Umbilical cord (tissue), 2 donors: ENCODE measurements around the gene MMP23B. TPM values are rescaled to one million over a fixed set of nuclear protein-coding genes. Genes with fewer than 3 reads are reported as not detected.
A peak's percentile ranks its signal among the peaks of the same experiment; 100 is the strongest.
"Not testable (repeated sequence)": the region's sequence is repeated elsewhere in the genome, so short reads cannot be mapped to it uniquely, and the experiment has no call there.

ENCODE experiments used
- DNase-seq: peaks from one replicate; pipeline ENCODE4 v3.0.0-alpha.2; 2015; ENCODE audit warnings: low spot score
- total RNA-seq: library from RNA; depleted of rRNA; stranded (reverse); fragments of >200 nt; gene quantifications from one replicate; pipeline ENCODE4 v1.2.3, GENCODE V29; 2014; ENCODE audit warnings: low replicate concordance; ENCODE audit not compliant: insufficient read depth

MMP23B gene
- total RNA-seq, 1 donor from 2014 or later = 249 TPM

GRCh38 chr1:1630191-1630964 is 1.6 kb upstream of the MMP23B start:
- DNase-seq = peak; percentile 92

GRCh38 chr1:1630965-1631781 is 800 bp upstream of the MMP23B start:
- peak; percentile 81 for DNase-seq

- not testable (repeated sequence) for DNase-seq
These were observed 1.4 kb downstream of the MMP23B start for GRCh38 chr1:1633409-1633808.

GRCh38 chr1:1634613-1635012 is 2.6 kb downstream of the MMP23B start:
- not testable (repeated sequence) for DNase-seq

GRCh38 chr1:1636621-1637478 is 4.9 kb downstream of the MMP23B start:
- not testable (repeated sequence) for DNase-seq

- not testable (repeated sequence) for DNase-seq
These were observed 5.5 kb downstream of the MMP23B start for GRCh38 chr1:1637479-1637875.

- DNase-seq = not testable (repeated sequence)
These were observed 6.6 kb downstream of the MMP23B start for GRCh38 chr1:1638528-1638927.

- DNase-seq = not testable (repeated sequence)
These were observed 7.4 kb downstream of the MMP23B start for GRCh38 chr1:1639368-1639767.

GRCh38 chr1:1640081-1640480 is 8.1 kb downstream of the MMP23B start:
- DNase-seq = not testable (repeated sequence)

GRCh38 chr1:1640711-1641461 is 8.9 kb downstream of the MMP23B start:
- DNase-seq = not testable (repeated sequence)

- not testable (repeated sequence) for DNase-seq
These were observed 14.4 kb downstream of the MMP23B start for GRCh38 chr1:1646326-1646725.

GRCh38 chr1:1647567-1648241 is 15.7 kb downstream of the MMP23B start:
- not testable (repeated sequence) for DNase-seq

GRCh38 chr1:1648265-1648664 is 16.3 kb downstream of the MMP23B start:
- DNase-seq = not testable (repeated sequence)

- peak; percentile 97 for DNase-seq
These were observed 26.9 kb downstream of the MMP23B start, which contains the start of gene CDK11B for GRCh38 chr1:1658583-1659549. CDK11B (minus strand) TSS chr1:1659004; CDS start chr1:1657485, 1,519 bp downstream.

GRCh38 chr1:1662392-1662791 is 30.4 kb downstream of the MMP23B start:
- DNase-seq = not testable (repeated sequence)

- not testable (repeated sequence) for DNase-seq
These were observed 31.0 kb downstream of the MMP23B start for GRCh38 chr1:1662830-1663560.

- DNase-seq = not testable (repeated sequence)
These were observed 32.3 kb downstream of the MMP23B start for GRCh38 chr1:1664318-1664717.
